ENCODE results near the gene CCDC70. TPM values are rescaled to one million over a fixed set of nuclear protein-coding genes. Genes with fewer than 3 reads are reported as not detected.

Gene CCDC70
- total and polyA plus RNA-seq, 4 donors: not detected

DNA sequence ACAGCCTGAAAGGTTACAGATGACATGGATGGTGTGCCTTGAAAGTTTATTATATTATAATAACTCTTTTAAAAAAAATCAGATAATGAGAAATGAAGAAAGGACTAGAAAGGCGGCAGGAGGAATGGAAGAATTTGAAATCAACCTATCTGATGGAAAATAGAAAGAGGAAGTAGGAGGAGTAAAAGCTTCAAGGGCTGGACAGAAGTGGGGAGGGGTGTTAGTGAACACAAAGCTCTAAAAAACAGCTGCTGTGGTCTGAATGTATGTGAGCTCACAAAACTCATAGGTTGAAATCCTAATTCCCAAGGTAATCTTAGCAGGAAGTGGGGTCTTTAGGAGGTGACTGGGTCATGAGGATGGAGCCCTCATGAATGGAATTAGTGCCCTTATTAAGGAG lies 19.5 kb downstream of the CCDC70 start:
- ATAC-seq (ENCODE audit: insufficient read depth, low FRiP score) (no peak), DNase-seq (no peak)
- H3K4me3 ChIP-seq: no peak overlapping the region
- no peak overlapping the region for H3K27ac ChIP-seq (ENCODE audit: low read depth in 1 of 2, low read length in 1 of 2)
- H3K9ac ChIP-seq (ENCODE audit: insufficient read depth in 1 of 2, low read length in 2 of 2): no peak overlapping the region
- 79 to 86% methylated on average over 1 of the region's 1 CpG for WGBS, 2 donors
- H3K27me3 ChIP-seq (ENCODE audit: control insufficient read depth in 3 of 3, insufficient read depth in 3 of 3, low read length in 2 of 3): no peaks in the 10 kb centered on the region
- peaks cover 0 to 12% (median 5%) of the 10 kb centered on the region in 4 donors for H3K9me3 ChIP-seq (ENCODE audit: control insufficient read depth in 4 of 4, insufficient read depth in 3 of 4, low read length in 3 of 4)
- TF ChIP-seq, protein P1, sequence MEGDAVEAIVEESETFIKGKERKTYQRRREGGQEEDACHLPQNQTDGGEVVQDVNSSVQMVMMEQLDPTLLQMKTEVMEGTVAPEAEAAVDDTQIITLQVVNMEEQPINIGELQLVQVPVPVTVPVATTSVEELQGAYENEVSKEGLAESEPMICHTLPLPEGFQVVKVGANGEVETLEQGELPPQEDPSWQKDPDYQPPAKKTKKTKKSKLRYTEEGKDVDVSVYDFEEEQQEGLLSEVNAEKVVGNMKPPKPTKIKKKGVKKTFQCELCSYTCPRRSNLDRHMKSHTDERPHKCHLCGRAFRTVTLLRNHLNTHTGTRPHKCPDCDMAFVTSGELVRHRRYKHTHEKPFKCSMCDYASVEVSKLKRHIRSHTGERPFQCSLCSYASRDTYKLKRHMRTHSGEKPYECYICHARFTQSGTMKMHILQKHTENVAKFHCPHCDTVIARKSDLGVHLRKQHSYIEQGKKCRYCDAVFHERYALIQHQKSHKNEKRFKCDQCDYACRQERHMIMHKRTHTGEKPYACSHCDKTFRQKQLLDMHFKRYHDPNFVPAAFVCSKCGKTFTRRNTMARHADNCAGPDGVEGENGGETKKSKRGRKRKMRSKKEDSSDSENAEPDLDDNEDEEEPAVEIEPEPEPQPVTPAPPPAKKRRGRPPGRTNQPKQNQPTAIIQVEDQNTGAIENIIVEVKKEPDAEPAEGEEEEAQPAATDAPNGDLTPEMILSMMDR (IDR thresholded peaks at IDR 0.05; ENCODE audit: control extremely low read depth, extremely low read depth): no peak
- H3K4me1 ChIP-seq (ENCODE audit: control insufficient read depth in 5 of 5, insufficient read depth in 5 of 5, low read length in 5 of 5): no peaks in the 10 kb centered on the region
- peaks cover 0 to 2% (median 0%) of the 10 kb centered on the region in 4 donors for H3K36me3 ChIP-seq (ENCODE audit: control insufficient read depth in 4 of 4, insufficient read depth in 4 of 4, low read length in 4 of 4)

DNA sequence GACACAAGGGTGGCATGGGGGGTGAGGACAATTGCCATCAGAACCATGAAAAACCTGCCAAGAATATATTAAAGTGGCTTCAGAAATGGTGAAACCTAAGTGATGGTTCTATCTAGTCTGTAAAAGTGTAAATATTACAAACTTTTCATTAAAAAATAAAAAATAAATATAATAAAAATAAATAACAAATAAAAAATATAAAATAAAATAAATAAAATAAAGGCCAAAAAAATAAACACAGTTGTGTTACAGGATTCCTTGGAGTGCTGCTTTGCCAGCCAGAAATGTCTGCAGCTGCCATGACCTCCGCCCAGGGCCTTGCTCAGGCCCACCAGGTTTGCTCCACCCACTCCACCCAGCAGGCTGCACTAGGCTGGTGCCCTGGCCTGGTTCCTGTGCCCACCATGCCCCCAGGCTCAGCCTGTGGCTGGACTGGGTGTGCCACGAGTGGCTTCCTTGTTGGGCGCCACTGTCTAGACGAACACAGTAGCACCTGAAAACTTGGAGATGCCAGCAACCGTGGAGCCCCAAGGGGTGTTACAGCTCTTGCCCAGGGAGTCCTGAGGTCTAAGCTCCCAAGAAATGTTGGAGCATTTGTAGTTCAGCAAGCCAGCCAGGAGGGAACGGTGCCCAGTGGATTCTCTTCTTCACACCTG lies 20.9 kb downstream of the CCDC70 start:
- no peak for ATAC-seq (ENCODE audit: insufficient read depth, low FRiP score)
- H3K4me1 ChIP-seq (ENCODE audit: control insufficient read depth in 5 of 5, insufficient read depth in 5 of 5, low read length in 5 of 5): no peaks in the 10 kb centered on the region
- WGBS, 2 donors: 98 to 99% methylated on average over 6 of the region's 6 CpGs
- H3K9ac ChIP-seq (ENCODE audit: insufficient read depth in 1 of 2, low read length in 2 of 2): no peak overlapping the region
- H3K9me3 ChIP-seq (ENCODE audit: control insufficient read depth in 4 of 4, insufficient read depth in 3 of 4, low read length in 3 of 4): peaks cover 0 to 12% (median 5%) of the 10 kb centered on the region in 4 donors
- no peak overlapping the region for H3K27ac ChIP-seq (ENCODE audit: low read depth in 1 of 2, low read length in 1 of 2)
- H3K4me3 ChIP-seq: no peak overlapping the region
- H3K27me3 ChIP-seq (ENCODE audit: control insufficient read depth in 3 of 3, insufficient read depth in 3 of 3, low read length in 2 of 3): no peaks in the 10 kb centered on the region
- TF ChIP-seq, protein P1 (IDR thresholded peaks at IDR 0.05; ENCODE audit: control extremely low read depth, extremely low read depth): no peak
- H3K36me3 ChIP-seq (ENCODE audit: control insufficient read depth in 4 of 4, insufficient read depth in 4 of 4, low read length in 4 of 4): peaks cover 0 to 2% (median 0%) of the 10 kb centered on the region in 4 donors
- DNase-seq: no peak

DNA sequence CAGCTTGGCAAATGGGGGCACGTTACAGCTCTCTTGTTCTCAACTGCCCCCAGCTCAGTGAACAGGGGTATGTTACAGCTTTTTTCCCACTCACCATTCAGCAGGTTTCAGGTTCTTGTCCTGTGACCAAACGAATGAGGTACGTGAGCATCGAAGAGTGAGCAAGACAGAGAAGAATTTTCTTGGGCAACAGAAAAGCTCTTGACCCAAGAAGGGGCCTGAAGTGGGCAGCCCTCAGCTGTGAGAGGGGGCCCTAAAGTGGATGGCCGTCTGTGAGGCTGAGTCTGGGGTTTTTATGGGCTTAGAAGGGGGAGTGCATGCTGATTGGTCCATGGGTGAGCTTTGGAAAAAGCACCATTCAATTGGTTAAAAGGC lies 21.4 kb downstream of the CCDC70 start:
- H3K36me3 ChIP-seq (ENCODE audit: control insufficient read depth in 4 of 4, insufficient read depth in 4 of 4, low read length in 4 of 4): peaks cover 0 to 2% (median 0%) of the 10 kb centered on the region in 4 donors
- no peak for DNase-seq
- H3K4me1 ChIP-seq (ENCODE audit: control insufficient read depth in 5 of 5, insufficient read depth in 5 of 5, low read length in 5 of 5): no peaks in the 10 kb centered on the region
- TF ChIP-seq, protein P1 (IDR thresholded peaks at IDR 0.05; ENCODE audit: control extremely low read depth, extremely low read depth): no peak
- 72 to 77% methylated on average over 5 of the region's 5 CpGs for WGBS, 2 donors
- H3K27me3 ChIP-seq (ENCODE audit: control insufficient read depth in 3 of 3, insufficient read depth in 3 of 3, low read length in 2 of 3): no peaks in the 10 kb centered on the region
- peaks cover 0 to 12% (median 5%) of the 10 kb centered on the region in 4 donors for H3K9me3 ChIP-seq (ENCODE audit: control insufficient read depth in 4 of 4, insufficient read depth in 3 of 4, low read length in 3 of 4)
- H3K9ac ChIP-seq (ENCODE audit: insufficient read depth in 1 of 2, low read length in 2 of 2): no peak overlapping the region
- H3K4me3 ChIP-seq: no peak overlapping the region
- no peak overlapping the region for H3K27ac ChIP-seq (ENCODE audit: low read depth in 1 of 2, low read length in 1 of 2)
- no peak for ATAC-seq (ENCODE audit: insufficient read depth, low FRiP score)

DNA sequence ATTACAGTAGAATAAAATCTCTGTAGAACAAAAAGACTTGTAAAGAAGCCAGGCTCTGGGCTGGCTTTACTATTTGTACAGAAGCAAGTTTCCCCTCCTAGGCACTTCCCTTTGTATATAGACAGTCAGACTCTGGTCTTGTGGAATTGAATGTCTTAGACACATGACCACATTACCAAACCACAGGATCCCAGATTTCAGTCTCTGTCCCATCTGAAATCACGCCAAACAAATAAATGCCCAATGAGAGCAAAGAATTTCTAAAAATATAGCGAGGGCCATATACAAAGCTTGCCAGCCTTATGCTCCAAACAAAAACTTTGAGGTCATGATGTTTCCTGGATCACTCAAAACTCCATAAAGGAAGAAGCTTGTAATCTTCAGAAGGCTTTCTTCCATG lies 23.9 kb downstream of the CCDC70 start:
- Histone ChIP-seq H3K27me3 (ENCODE audit: control insufficient read depth in 3 of 3, insufficient read depth in 3 of 3, low read length in 2 of 3) (no peaks in the 10 kb centered on the region), H3K4me1 (ENCODE audit: control insufficient read depth in 5 of 5, insufficient read depth in 5 of 5, low read length in 5 of 5) (no peaks in the 10 kb centered on the region), H3K9me3 (ENCODE audit: control insufficient read depth in 4 of 4, insufficient read depth in 3 of 4, low read length in 3 of 4) (peaks cover 0 to 12% (median 6%) of the 10 kb centered on the region in 4 donors), H3K9ac (ENCODE audit: insufficient read depth in 1 of 2, low read length in 2 of 2) (no peak overlapping the region), H3K27ac (ENCODE audit: low read depth in 1 of 2, low read length in 1 of 2) (no peak overlapping the region), H3K4me3 (no peak overlapping the region), H3K36me3 (ENCODE audit: control insufficient read depth in 4 of 4, insufficient read depth in 4 of 4, low read length in 4 of 4) (peaks cover 0 to 2% (median 0%) of the 10 kb centered on the region in 4 donors)
- 90 to 91% methylated on average over 2 of the region's 2 CpGs for WGBS, 2 donors
- TF ChIP-seq, protein P1 (IDR thresholded peaks at IDR 0.05; ENCODE audit: control extremely low read depth, extremely low read depth): no peak
- DNase-seq (no peak), ATAC-seq (ENCODE audit: insufficient read depth, low FRiP score) (no peak)
